Thyroid gland (tissue), 4 donors: ENCODE data around the gene PCYT2.

Experiments
- POLR2A ChIP-seq, 2 donors: fragments of 450-650 bp; IDR thresholded peaks; one replicate each; pipeline ENCODE4 v1.6.1; 2017; ENCODE audit warnings: antibody characterized with exemption in 2 of 2, mild to moderate bottlenecking in 2 of 2, moderate library complexity in 1 of 2
- TF ChIP-seq, protein P1 (sequence below), 6 experiments: fragments of 200-600 bp in 3 of 6; fragments of 450-650 bp in 3 of 6; sonication (generic) in 3 of 6; IDR thresholded peaks; one replicate each; pipeline ENCODE4 v1.5.1; 2016 to 2019; ENCODE audit warnings: antibody characterized with exemption in 6 of 6, mild to moderate bottlenecking in 2 of 6, inconsistent platforms in 1 of 6, moderate library complexity in 1 of 6

DNA sequence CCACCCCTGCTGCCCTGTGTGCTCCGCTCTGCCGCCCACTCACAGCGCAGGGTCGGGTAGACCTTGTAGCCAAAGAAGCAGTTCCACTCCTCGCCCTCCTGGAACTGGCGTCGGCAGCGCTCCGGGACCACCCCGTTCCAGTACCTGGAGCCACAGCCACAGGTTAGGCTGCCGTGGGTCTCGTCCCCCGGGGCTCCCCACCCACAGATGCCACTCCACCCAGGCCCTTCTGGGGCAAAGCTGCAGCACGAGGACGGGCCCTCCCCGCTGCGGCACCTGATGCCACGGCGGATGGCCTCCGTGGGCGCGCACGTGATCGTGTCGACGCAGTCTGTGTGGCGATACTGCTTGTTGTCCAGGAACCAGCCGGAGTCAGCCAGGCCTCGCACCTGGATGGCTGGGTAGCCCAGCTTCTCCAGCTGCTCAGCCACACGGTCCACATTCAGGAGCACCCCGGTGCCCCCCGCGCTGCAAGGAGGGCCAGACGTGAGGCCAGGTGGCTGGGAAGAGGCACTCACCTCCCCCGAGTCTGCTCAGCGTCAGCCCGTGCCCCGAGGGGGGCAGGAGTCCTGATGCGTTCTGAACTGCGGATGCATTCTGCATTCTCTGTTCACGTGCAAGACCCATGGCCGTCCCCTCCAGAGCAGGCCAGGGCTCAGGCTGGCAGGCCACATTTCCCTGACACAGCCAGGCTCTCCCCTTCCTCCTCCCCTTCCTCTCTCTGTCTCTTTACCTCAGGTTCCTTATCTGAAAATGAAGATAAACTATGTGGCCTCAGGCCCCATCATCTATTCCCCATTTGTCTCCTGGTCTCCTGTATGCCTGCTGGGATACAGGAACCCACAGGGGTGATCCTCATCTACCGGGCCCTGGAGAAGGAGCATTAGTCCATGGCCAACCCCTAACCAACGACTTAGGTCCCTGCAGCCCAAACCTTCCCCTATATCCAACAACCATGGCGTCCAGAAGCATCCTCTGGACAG lies 45.7 kb upstream of the PCYT2 start:
- TF ChIP-seq, protein P1, sequence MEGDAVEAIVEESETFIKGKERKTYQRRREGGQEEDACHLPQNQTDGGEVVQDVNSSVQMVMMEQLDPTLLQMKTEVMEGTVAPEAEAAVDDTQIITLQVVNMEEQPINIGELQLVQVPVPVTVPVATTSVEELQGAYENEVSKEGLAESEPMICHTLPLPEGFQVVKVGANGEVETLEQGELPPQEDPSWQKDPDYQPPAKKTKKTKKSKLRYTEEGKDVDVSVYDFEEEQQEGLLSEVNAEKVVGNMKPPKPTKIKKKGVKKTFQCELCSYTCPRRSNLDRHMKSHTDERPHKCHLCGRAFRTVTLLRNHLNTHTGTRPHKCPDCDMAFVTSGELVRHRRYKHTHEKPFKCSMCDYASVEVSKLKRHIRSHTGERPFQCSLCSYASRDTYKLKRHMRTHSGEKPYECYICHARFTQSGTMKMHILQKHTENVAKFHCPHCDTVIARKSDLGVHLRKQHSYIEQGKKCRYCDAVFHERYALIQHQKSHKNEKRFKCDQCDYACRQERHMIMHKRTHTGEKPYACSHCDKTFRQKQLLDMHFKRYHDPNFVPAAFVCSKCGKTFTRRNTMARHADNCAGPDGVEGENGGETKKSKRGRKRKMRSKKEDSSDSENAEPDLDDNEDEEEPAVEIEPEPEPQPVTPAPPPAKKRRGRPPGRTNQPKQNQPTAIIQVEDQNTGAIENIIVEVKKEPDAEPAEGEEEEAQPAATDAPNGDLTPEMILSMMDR (IDR thresholded peaks at IDR 0.05), result no peak
- no peak for TF ChIP-seq POLR2A (IDR thresholded peaks at IDR 0.05)
